Kidney epithelial cell (primary cell): ENCODE measurements around the gene CACTIN. TPM values are rescaled to one million over a fixed set of nuclear protein-coding genes. Genes with fewer than 3 reads are reported as not detected.

Experiments
- DNase-seq: peaks from one replicate; pipeline ENCODE4 v3.0.0-alpha.2; 2010; ENCODE audit warnings: low read depth
- H3K27me3 ChIP-seq: 2 replicates; pipeline ENCODE4 v1.6.0; 2011; ENCODE audit warnings: low read length; ENCODE audit not compliant: control insufficient read depth, insufficient read depth
- H3K36me3 ChIP-seq: 2 replicates; pipeline ENCODE4 v1.5.1; 2011; ENCODE audit warnings: low read length; ENCODE audit not compliant: control insufficient read depth, insufficient read depth
- H3K4me3 ChIP-seq: 2 replicates; pipeline ENCODE4 v1.5.1; 2011; ENCODE audit warnings: low read depth, mild to moderate bottlenecking, control low read depth, low read length
- total RNA-seq: library from RNA; depleted of rRNA; stranded (reverse); fragments of >200 nt; gene quantifications from 2 replicates; pipeline ENCODE4 v1.2.3, GENCODE V29; 2015
- TF ChIP-seq, protein P1 (sequence below): IDR thresholded peaks from 2 replicates; pipeline ENCODE4 v1.5.1; 2011; ENCODE audit warnings: mild to moderate bottlenecking, moderate library complexity, low read length, control low read depth, inconsistent platforms; ENCODE audit not compliant: insufficient read depth, poor library complexity, severe bottlenecking

Gene CACTIN
- total RNA-seq, 1 donor from 2014 or later = 46.6 TPM

DNA sequence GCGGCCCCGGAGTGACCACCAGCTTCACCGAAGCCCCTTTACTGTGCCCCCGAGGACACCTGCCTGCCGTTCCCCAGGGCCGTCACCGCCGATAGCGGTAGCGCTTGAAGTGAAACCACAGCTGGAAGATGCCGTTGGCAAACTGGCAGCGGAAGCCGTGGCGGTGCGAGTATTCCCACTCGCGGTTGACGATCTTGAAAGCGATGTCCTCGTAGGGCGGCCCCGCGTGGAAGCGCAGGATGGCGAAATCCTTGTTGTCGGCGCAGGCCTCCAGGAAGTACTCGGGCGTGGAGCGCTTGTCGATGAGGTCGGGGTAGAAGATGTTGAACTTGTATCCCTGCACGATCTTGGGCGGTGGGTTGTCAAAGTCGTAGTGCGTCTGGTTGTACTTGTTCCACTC is 14.7 kb downstream of the CACTIN start:
- no peak overlapping the region for H3K4me3 ChIP-seq
- H3K27me3 ChIP-seq = no peaks in the 10 kb centered on the region
- DNase-seq = no peak
- H3K36me3 ChIP-seq = no peaks in the 10 kb centered on the region
- TF ChIP-seq, protein P1, sequence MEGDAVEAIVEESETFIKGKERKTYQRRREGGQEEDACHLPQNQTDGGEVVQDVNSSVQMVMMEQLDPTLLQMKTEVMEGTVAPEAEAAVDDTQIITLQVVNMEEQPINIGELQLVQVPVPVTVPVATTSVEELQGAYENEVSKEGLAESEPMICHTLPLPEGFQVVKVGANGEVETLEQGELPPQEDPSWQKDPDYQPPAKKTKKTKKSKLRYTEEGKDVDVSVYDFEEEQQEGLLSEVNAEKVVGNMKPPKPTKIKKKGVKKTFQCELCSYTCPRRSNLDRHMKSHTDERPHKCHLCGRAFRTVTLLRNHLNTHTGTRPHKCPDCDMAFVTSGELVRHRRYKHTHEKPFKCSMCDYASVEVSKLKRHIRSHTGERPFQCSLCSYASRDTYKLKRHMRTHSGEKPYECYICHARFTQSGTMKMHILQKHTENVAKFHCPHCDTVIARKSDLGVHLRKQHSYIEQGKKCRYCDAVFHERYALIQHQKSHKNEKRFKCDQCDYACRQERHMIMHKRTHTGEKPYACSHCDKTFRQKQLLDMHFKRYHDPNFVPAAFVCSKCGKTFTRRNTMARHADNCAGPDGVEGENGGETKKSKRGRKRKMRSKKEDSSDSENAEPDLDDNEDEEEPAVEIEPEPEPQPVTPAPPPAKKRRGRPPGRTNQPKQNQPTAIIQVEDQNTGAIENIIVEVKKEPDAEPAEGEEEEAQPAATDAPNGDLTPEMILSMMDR = no peak

DNA sequence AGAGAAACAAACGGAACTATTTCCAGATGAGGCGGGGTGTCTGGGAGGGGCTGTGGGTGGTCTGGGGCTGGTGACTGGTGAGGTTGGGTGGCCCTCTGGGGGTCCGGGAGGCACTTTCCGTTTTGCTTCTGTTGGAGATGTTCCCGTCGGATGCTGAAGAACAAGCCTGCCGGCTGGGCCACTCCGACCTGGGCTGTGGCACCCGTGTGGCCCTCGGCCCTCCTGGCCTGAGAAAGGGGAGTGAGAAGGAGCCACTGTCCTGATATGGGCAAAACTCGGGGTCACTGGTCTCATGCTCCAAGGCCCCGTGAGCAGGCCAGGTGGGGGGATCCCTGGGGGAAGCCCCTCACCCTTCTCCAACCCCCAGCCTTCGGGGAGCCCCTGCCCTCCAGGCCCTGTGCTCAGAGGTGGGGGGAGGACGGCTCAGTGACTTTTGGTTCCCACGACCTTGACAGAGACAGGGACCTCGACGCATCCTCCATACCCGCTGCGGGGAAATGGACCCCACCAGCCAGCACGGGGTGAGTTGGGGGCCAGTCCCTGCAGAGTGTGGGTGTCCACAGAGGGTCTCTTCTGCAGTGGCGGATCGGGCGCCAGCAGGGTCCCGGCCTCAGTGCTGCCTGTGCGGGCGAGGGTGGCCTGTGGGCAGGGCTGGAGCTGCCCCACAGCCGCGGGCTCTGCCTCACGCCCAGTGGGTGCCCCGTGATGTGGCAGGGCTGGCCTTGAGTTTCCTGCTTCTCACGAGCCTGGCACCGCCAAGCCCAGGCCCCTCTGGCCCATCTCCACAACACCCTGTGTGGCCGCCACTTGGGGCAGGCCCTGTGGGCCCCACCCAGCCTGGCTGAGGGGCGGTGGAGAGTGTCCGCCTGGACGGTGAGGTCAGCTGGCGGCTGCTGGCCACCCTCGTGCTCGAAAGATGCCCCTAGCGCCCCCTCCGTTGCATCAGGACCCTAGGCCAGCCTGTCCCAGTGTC is 15.6 kb downstream of the CACTIN start:
- Histone ChIP-seq H3K27me3 (no peaks in the 10 kb centered on the region), H3K4me3 (no peak overlapping the region), H3K36me3 (no peaks in the 10 kb centered on the region)
- TF ChIP-seq, protein P1 = no peak
- no peak for DNase-seq

DNA sequence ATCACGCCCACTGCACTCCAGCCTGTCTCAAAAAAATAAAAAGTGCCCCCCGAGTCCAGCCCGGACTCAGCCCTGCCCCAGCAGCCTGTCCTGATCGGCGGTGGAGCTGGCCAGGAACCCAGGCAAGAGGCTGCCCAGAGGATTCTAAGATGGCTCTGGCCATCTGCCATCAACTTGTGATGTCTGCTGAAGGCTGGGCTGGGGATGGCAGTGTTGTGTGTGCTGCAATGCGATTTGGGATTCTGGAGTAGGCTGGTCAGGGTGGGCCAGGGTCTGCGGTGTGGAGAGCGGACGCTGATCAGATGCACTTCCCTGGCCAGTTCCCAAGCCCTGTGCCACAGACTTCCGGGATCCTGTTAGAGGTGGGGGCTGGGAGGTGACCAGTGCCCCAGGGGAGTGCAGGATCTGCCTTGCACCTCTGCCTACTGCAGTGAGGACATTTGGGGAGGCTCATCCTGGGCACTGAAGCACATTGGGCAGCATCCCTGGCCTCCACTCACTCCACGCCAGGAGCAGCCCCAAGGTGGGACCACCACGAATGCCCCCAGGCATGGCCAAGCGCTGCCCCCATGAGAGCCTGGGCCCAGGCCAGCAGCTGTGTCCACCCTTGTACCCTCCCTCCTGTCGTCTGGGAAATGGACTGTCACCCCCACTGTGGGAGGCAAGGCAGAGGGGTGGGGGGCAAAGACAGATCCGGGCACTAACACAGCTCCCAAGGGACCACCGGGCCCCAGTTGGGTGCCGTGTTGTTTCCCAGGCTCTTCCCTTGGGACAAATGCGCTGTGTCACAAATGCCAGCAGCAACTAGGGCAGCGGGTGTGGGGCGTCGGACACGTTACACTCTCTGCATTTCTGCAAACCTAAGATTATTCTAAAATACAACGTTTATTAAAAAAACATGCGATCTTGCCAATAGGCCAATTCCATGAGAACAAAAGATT is 16.5 kb downstream of the CACTIN start:
- TF ChIP-seq, protein P1 = no peak
- Histone ChIP-seq H3K36me3 (no peaks in the 10 kb centered on the region), H3K4me3 (no peak overlapping the region), H3K27me3 (no peaks in the 10 kb centered on the region)
- no peak for DNase-seq

DNA sequence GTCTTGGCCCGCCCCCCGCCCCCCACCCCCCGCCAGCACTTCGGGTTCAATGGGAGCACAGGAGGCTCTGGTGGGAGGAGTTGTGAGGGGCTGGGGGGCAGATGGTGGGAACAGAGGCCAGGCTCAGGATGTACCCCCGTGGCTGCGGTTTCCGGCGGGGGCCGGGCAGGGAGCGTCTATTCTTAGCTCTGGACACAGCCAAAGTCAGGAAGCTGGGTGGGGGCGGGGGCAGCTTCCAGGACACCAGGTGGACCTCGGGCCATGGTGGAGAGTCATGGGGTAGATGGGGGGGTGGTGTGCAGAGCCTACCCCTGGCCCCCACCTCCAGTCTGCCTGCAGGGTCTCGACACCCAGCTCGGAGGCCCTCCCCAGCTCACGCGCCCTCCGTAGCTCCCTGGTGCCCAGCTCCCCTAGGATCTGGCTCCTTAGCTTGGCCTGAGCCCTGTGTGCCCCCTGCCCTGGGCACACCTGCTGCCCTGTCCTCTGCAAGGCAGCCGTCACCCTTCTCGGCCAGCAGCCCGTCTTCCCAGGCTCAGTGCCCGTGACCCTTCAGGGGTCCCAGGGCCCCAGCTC is 17.8 kb downstream of the CACTIN start:
- Histone ChIP-seq H3K27me3 (no peaks in the 10 kb centered on the region), H3K36me3 (no peaks in the 10 kb centered on the region), H3K4me3 (no peak overlapping the region)
- TF ChIP-seq, protein P1 = no peak
- DNase-seq = no peak

DNA sequence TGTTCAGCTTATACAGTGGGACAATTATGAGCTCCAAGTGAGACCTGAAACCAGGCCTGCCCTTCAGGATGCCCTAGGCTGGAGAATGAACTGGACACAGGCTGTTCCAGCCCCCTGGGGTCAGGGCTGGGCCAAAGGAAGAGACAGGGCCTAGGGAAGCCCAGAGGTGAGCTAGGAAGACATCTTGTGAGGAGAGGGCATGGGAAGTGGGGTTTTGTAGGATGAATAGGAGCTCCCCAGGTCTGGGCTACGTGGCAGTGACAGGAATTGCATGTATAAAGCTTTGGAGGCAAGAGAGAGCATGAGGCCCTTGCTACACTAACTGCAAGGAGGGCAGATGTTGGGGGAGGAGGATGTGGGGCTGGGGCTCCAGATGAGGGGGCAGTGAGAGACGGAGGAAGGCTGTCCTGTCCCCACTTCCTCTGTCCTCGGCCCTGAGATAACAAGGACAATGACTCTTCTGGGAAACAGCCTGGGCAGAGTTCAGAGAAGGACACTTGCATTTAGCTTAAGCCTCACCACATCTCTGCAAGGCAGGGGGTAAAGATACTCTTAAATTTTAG is 18.4 kb downstream of the CACTIN start:
- H3K36me3 ChIP-seq = no peaks in the 10 kb centered on the region
- TF ChIP-seq, protein P1 = no peak
- no peak overlapping the region for H3K4me3 ChIP-seq

More for the DNA sequence above, 18.4 kb downstream of the CACTIN start:
- DNase-seq = no peak
- no peaks in the 10 kb centered on the region for H3K27me3 ChIP-seq
